Liver (tissue), 9 donors: ENCODE measurements around the gene TMEM238L. TPM values are rescaled to one million over a fixed set of nuclear protein-coding genes. Genes with fewer than 3 reads are reported as not detected.

Source experiments
- DNase-seq: peaks from one replicate; pipeline ENCODE4 v3.0.0-alpha.2; 2017; ENCODE audit warnings: low spot score
- H3K27ac ChIP-seq, 2 donors: one replicate each; pipeline ENCODE4 v1.7.0; 2013; ENCODE audit warnings: inconsistent platforms in 2 of 2, low read length in 2 of 2, control low read depth in 1 of 2, low read depth in 1 of 2, mild to moderate bottlenecking in 1 of 2
- H3K27me3 ChIP-seq, 4 donors: one replicate each; pipeline versions ENCODE4 v1.6.1 to v1.7.0; 2013; ENCODE audit warnings: low read length in 3 of 4, inconsistent platforms in 1 of 4, mild to moderate bottlenecking in 1 of 4, moderate library complexity in 1 of 4; ENCODE audit not compliant: control insufficient read depth in 4 of 4, insufficient read depth in 4 of 4
- H3K36me3 ChIP-seq, 4 donors: one replicate each; pipeline versions ENCODE4 v1.6.1 to v1.7.0; 2013; ENCODE audit warnings: low read length in 3 of 4, mild to moderate bottlenecking in 3 of 4, low read depth in 1 of 4, moderate library complexity in 1 of 4; ENCODE audit not compliant: control insufficient read depth in 4 of 4, insufficient read depth in 3 of 4
- H3K4me1 ChIP-seq, 4 donors: one replicate each; pipeline versions ENCODE4 v1.6.1 to v1.7.0; 2013; ENCODE audit warnings: low read length in 3 of 4, mild to moderate bottlenecking in 3 of 4, moderate library complexity in 1 of 4; ENCODE audit not compliant: control insufficient read depth in 4 of 4, insufficient read depth in 4 of 4
- H3K4me3 ChIP-seq, 3 donors: one replicate each; pipeline versions ENCODE4 v1.6.1 to v1.7.0; 2013; ENCODE audit warnings: low read length in 3 of 3, control low read depth in 1 of 3, low read depth in 1 of 3, mild to moderate bottlenecking in 1 of 3
- H3K9ac ChIP-seq, 2 donors: one replicate each; pipeline ENCODE4 v1.7.0; 2013; ENCODE audit warnings: low read length in 2 of 2, mild to moderate bottlenecking in 2 of 2, moderate library complexity in 2 of 2, control low read depth in 1 of 2, low read depth in 1 of 2
- H3K9me3 ChIP-seq, 4 donors: one replicate each; pipeline versions ENCODE4 v1.6.1 to v1.7.0; 2013; ENCODE audit warnings: low read length in 3 of 4; ENCODE audit not compliant: control insufficient read depth in 4 of 4
- FOXA2 ChIP-seq: IDR thresholded peaks from 2 replicates; pipeline ENCODE4 v1.6.1; 2016; ENCODE audit warnings: antibody characterized with exemption
- HNF4A ChIP-seq, 2 donors: conservative IDR thresholded peaks; 2 replicates each; pipeline ENCODE4 v1.6.1; 2016; ENCODE audit warnings: antibody characterized with exemption in 2 of 2, mild to moderate bottlenecking in 2 of 2
- JUND ChIP-seq, 2 donors: IDR thresholded peaks; 2 replicates each; pipeline ENCODE4 v1.6.1; 2016; ENCODE audit warnings: antibody characterized with exemption in 2 of 2
- NR2F2 ChIP-seq: IDR thresholded peaks from 2 replicates; pipeline ENCODE4 v1.6.1; 2016; ENCODE audit warnings: antibody characterized with exemption
- RAD21 ChIP-seq, 2 donors: IDR thresholded peaks; 2 replicates each; pipeline ENCODE4 v1.6.1; 2016; ENCODE audit warnings: antibody characterized with exemption in 2 of 2, mild to moderate bottlenecking in 2 of 2
- RXRA ChIP-seq, 2 donors: IDR thresholded peaks; 2 replicates each; pipeline ENCODE4 v1.6.1; 2017 to 2018; ENCODE audit warnings: antibody characterized with exemption in 2 of 2, mild to moderate bottlenecking in 1 of 2
- SP1 ChIP-seq: IDR thresholded peaks from 2 replicates; pipeline ENCODE4 v1.6.1; 2018; ENCODE audit warnings: antibody characterized with exemption, mild to moderate bottlenecking
- YY1 ChIP-seq: IDR thresholded peaks from 2 replicates; pipeline ENCODE4 v1.6.1; 2016; ENCODE audit warnings: antibody characterized with exemption, mild to moderate bottlenecking
- WGBS: extraction: QIAGEN DNeasy Blood & Tissue Kit; methylation state at CpG from one replicate; pipeline ENCODE4 v1.1.7; 2013; 5-methylcytosine and 5-hydroxymethylcytosine counted together
- polyA plus RNA-seq, 2 donors: library from polyadenylated mRNA; stranded (reverse) in 1 of 2; unstranded in 1 of 2; fragments of 200-250 nt in 1 of 2; fragments of >200 nt in 1 of 2; fragmentation: Nextera tagmentation in 1 of 2; extraction: Ambion mirVana in 1 of 2; gene quantifications; one replicate each; pipeline versions ENCODE4 v1.2.1 to v1.2.3, GENCODE V29; 2013 to 2015
- total RNA-seq, 2 donors: library from RNA; depleted of rRNA; stranded (reverse); fragments of >200 nt; gene quantifications; one replicate each; pipeline ENCODE4 v1.2.3, GENCODE V29; 2014
- TF ChIP-seq, protein P1 (sequence below): fragments of 150-350 bp; IDR thresholded peaks from 2 replicates; pipeline ENCODE4 v1.5.1; 2017; ENCODE audit warnings: improper control_type of control experiment, low read depth, low read length; ENCODE audit not compliant: missing input control
- TF ChIP-seq, protein P2 (sequence below): IDR thresholded peaks from 2 replicates; pipeline ENCODE4 v1.6.1; 2016; ENCODE audit warnings: antibody characterized with exemption
- TF ChIP-seq, protein P3 (sequence below): IDR thresholded peaks from 2 replicates; pipeline ENCODE4 v1.6.1; 2016; ENCODE audit warnings: antibody characterized with exemption
- TF ChIP-seq, protein P4 (sequence below): IDR thresholded peaks from 2 replicates; pipeline ENCODE4 v1.6.1; 2016; ENCODE audit warnings: antibody characterized with exemption
- donor health status: healthy.
- donor health status: healthy.
- donor health status: healthy.
- donor health status: healthy.
- donor health status: healthy.

The TMEM238L gene
- total and polyA plus RNA-seq, 4 donors, result 0.85 to 4.2 (median 1.2) TPM; not detected in 1

DNA sequence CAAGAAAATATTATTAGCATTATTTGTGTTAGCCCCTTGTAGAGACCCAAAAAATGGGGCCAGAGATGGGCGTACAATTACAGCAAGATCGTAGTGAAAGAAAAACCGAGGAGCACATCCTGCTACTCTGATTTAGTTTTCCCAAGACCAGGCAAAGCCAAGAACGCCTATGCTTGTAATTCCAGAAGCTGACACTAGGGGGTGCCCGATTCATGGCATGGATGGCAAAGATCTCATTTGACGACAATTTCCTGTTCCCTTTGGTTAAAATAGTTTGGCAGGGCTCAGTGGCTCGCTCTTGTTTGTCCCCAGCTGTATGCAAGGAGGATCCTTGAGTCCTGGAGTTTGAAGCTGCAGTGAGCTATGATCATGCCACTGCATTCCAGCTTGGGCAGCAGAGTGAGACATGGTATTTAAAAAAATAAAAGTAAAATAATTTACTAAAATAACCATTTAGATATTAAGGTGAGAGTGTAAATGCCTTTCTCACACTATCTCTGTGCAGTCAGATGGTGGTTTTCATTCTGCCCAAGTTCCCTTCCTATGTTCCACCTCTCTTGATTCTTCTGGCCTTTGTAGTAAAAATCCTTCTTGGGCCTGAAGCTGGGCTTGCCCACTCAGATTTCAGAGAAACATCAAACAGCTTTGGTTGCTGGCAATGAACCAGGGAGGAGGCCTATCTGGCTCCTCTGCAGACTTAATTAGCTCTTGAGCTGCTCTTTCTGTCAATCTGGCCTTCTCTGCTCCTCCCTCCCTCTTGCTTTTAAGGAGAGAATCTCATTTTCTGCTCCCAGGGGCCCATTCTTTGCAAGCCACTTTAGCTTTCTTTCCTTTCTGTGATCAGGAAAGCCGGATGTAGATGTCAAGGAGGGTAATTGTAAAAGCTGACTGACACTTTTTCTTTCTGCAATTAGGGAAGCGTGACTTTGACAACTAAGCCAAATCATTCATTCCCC is 31.2 kb downstream of the TMEM238L start:
- Histone ChIP-seq H3K9me3 (peaks cover 0 to 3% (median under 1%) of the 10 kb centered on the region in 4 donors), H3K27me3 (no peaks in the 10 kb centered on the region), H3K36me3 (peaks cover 0 to 17% (median 10%) of the 10 kb centered on the region in 4 donors), H3K4me1 (no peaks in the 10 kb centered on the region), H3K27ac (no peak overlapping the region), H3K4me3 (no peak overlapping the region), H3K9ac (no peak overlapping the region)
- 58% methylated on average over 9 of the region's 9 CpGs for WGBS
- peak; percentile 65 for DNase-seq
- TF ChIP-seq SP1 (no peak), RAD21 (IDR thresholded peaks at IDR 0.05) (peak; percentile 65 to 72), HNF4A (conservative IDR thresholded peaks at IDR 0.05) (no peak), FOXA2 (no peak), JUND (IDR thresholded peaks at IDR 0.05) (no peak)
- TF ChIP-seq, protein P1, sequence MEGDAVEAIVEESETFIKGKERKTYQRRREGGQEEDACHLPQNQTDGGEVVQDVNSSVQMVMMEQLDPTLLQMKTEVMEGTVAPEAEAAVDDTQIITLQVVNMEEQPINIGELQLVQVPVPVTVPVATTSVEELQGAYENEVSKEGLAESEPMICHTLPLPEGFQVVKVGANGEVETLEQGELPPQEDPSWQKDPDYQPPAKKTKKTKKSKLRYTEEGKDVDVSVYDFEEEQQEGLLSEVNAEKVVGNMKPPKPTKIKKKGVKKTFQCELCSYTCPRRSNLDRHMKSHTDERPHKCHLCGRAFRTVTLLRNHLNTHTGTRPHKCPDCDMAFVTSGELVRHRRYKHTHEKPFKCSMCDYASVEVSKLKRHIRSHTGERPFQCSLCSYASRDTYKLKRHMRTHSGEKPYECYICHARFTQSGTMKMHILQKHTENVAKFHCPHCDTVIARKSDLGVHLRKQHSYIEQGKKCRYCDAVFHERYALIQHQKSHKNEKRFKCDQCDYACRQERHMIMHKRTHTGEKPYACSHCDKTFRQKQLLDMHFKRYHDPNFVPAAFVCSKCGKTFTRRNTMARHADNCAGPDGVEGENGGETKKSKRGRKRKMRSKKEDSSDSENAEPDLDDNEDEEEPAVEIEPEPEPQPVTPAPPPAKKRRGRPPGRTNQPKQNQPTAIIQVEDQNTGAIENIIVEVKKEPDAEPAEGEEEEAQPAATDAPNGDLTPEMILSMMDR, result peak; percentile 65

DNA sequence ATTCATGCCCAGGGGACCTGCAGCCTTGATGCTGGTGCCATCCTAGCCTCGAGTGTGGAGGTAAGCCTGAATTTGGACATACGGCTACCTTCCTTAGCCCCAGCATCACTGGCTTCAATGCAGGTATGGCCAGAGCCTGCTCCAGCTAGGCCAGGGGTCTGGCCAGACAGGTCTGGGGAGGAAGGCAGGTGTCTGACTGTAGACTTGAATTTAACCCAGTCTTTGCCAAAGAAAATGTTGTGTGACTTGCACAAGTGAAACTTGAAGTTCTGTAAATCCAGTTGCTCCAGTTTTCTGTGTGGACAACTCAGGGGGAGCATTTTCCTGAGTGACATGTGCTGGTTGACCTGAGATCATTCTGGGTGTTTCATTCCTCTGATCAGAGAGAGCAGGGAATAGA is 32.8 kb downstream of the TMEM238L start:
- no peak for DNase-seq
- no peak overlapping the region for H3K4me3 ChIP-seq
- no peak overlapping the region for H3K9ac ChIP-seq
- TF ChIP-seq RAD21 (IDR thresholded peaks at IDR 0.05), result no peak
- TF ChIP-seq HNF4A (conservative IDR thresholded peaks at IDR 0.05), result no peak
- no peak for TF ChIP-seq NR2F2
- TF ChIP-seq YY1, result no peak
- TF ChIP-seq, protein P1, result no peak
- TF ChIP-seq, protein P2, sequence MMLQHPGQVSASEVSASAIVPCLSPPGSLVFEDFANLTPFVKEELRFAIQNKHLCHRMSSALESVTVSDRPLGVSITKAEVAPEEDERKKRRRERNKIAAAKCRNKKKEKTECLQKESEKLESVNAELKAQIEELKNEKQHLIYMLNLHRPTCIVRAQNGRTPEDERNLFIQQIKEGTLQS, result no peak
- TF ChIP-seq, protein P3, sequence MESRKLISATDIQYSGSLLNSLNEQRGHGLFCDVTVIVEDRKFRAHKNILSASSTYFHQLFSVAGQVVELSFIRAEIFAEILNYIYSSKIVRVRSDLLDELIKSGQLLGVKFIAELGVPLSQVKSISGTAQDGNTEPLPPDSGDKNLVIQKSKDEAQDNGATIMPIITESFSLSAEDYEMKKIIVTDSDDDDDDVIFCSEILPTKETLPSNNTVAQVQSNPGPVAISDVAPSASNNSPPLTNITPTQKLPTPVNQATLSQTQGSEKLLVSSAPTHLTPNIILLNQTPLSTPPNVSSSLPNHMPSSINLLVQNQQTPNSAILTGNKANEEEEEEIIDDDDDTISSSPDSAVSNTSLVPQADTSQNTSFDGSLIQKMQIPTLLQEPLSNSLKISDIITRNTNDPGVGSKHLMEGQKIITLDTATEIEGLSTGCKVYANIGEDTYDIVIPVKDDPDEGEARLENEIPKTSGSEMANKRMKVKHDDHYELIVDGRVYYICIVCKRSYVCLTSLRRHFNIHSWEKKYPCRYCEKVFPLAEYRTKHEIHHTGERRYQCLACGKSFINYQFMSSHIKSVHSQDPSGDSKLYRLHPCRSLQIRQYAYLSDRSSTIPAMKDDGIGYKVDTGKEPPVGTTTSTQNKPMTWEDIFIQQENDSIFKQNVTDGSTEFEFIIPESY, result no peak
- TF ChIP-seq JUND (IDR thresholded peaks at IDR 0.05), result no peak
- TF ChIP-seq RXRA (IDR thresholded peaks at IDR 0.05), result no peak
- TF ChIP-seq FOXA2, result no peak
- TF ChIP-seq, protein P4, sequence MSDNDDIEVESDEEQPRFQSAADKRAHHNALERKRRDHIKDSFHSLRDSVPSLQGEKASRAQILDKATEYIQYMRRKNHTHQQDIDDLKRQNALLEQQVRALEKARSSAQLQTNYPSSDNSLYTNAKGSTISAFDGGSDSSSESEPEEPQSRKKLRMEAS, result no peak
- no peaks in the 10 kb centered on the region for H3K27me3 ChIP-seq
- H3K27ac ChIP-seq, result no peak overlapping the region
- H3K4me1 ChIP-seq, result no peaks in the 10 kb centered on the region
- H3K36me3 ChIP-seq, result peaks cover 0 to 27% (median 17%) of the 10 kb centered on the region in 4 donors
- peaks cover 0 to 3% (median under 1%) of the 10 kb centered on the region in 4 donors for H3K9me3 ChIP-seq
- WGBS, result 86% methylated on average over 2 of the region's 2 CpGs
